Vagina (tissue), 2 donors: ENCODE measurements around the gene ABCD3.

Experiments
- CTCF ChIP-seq, 3 experiments: fragments of 450-650 bp in 2 of 3; fragments of 200-600 bp in 1 of 3; sonication (generic) in 1 of 3; IDR thresholded peaks; one replicate each; pipeline ENCODE4 v1.5.1; 2017 to 2019; ENCODE audit warnings: antibody characterized with exemption in 3 of 3, mild to moderate bottlenecking in 2 of 3, moderate library complexity in 2 of 3
- POLR2AphosphoS5 ChIP-seq, 2 donors: sonication (generic); formaldehyde crosslinking; IDR thresholded peaks; one replicate each; pipeline ENCODE4 v1.9.0; 2017; ENCODE audit warnings: antibody characterized with exemption in 2 of 2, mild to moderate bottlenecking in 2 of 2, low read depth in 1 of 2; ENCODE audit not compliant: insufficient read depth in 1 of 2

GRCh38 chr1:94422115-94422820, 4.1 kb downstream of the ABCD3 start:
- TF ChIP-seq POLR2AphosphoS5 (IDR thresholded peaks at IDR 0.05; ENCODE audit: insufficient read depth in 1 of 2, low read depth in 1 of 2) (no peak), CTCF (IDR thresholded peaks at IDR 0.05) (no peak)
